NCI-H1105 treated with DMSO at 0.1 percent for 48 hours (cell line): ENCODE results near the gene PPP2R3A.
"Not testable (repeated sequence)": the region's sequence is repeated elsewhere in the genome, so short reads cannot be mapped to it uniquely, and the experiment has no call there.

ENCODE experiments used
- DNase-seq: peaks from one replicate; lab custom pipeline; 2025; lab: John Stamatoyannopoulos, UW

Gene PPP2R3A

DNA sequence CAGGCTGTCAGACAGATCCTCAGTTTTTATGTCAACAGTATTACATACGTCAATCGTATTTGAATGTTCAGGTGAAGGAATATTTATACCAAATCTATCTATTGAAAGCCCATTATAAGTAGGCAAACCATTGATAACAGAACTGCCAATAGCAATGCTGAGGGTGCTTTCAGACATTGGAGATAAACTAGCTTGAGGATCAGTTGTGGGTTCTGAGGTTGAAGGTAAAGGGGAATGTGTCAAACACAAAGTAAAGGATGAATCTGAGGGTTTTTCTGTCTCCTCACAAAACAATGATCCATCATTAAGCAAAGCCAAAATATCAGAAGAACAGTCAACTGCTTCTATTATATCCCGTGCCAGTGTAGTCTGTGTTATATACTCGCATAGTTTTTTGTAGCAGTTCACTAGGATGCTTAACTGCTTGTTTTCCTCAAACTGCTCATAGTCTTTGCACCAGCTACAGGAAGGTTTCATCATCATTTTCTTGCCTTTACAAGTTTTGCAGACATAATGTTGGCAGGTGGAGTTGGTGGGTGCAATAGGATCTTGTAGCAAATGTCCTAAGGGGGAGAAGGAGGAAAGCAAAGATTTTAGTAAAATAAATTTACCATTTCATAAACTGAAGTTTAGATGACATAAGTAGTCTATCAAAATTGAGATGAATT is 186.8 kb downstream of the PPP2R3A start:
- no peak for DNase-seq

GRCh38 chr3:136152963-136153362 is 187.4 kb downstream of the PPP2R3A start:
- DNase-seq = no peak

- DNase-seq = no peak
These were observed 196.0 kb downstream of the PPP2R3A start for GRCh38 chr3:136161516-136161915.

GRCh38 chr3:136162322-136162721 is 196.8 kb downstream of the PPP2R3A start:
- DNase-seq = no peak

GRCh38 chr3:136163607-136164006 is 198.1 kb downstream of the PPP2R3A start:
- DNase-seq = not testable (repeated sequence)

DNA sequence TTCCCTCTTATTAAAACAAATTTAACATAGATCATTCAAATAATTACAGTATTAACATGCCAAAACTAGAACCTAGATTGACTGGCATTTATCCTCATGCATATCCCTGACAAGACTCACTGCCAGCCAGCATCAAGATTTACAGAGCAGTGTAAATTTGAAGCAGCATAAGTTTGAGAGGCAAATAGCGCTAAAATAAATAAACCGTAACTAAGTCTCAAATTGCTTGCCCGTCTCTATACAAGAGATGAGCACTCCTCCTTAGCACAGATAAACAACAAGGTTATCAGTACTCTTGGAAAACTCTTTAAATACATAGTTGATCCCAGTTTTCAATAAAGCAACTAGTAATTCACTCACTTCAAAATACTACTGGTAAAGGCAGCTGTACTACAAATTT is 201.0 kb downstream of the PPP2R3A start:
- peak; percentile 59 for DNase-seq

- not testable (repeated sequence) for DNase-seq
These were observed 202.7 kb downstream of the PPP2R3A start for GRCh38 chr3:136168236-136168635.

- no peak for DNase-seq
These were observed 205.6 kb downstream of the PPP2R3A start for GRCh38 chr3:136171097-136171542.

- DNase-seq = no peak
These were observed 208.5 kb downstream of the PPP2R3A start for GRCh38 chr3:136173939-136174490.

GRCh38 chr3:136177876-136178275 is 212.3 kb downstream of the PPP2R3A start:
- no peak for DNase-seq

GRCh38 chr3:136181741-136182140 is 216.2 kb downstream of the PPP2R3A start:
- DNase-seq = no peak

DNA sequence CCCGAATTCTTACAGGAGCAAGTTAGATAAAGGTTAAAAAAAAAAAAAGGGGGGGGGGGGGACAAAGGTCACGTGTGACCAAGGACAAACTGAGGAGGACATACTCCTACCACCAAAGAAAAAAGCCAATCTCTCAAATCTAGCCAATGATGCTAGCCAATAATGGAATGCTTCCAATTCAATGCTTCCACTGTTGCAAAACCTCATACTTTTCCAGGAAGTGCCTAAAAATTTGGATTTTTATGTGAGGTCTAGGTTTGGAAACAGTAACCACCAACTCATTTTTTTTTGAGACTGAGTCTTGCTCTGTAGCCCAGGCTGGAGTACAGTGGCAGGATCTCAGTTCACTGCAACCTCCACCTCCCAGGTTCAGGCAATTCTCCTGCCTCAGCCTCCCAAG is 219.2 kb downstream of the PPP2R3A start:
- no peak for DNase-seq

DNA sequence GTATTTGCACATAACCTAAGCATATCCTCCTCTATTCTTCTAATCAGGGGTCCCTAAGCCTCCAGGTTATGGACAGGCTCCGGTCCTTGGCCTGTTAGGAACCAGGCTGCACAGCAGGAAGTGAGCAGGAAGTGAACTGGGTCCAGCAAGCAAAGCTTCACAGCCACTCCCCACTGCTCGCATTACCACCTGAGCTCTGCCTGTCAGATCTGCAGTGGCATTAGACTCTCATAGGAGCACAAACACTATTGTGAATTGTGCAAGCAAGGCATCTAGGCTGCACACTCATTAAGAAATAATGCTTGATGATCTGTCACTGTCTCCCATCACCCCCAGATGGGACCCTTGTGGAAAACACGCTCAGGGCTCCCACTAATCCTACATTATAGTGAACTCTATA is 220.8 kb downstream of the PPP2R3A start:
- DNase-seq = no peak

- DNase-seq = no peak
These were observed 221.3 kb downstream of the PPP2R3A start for GRCh38 chr3:136186846-136187245.

DNA sequence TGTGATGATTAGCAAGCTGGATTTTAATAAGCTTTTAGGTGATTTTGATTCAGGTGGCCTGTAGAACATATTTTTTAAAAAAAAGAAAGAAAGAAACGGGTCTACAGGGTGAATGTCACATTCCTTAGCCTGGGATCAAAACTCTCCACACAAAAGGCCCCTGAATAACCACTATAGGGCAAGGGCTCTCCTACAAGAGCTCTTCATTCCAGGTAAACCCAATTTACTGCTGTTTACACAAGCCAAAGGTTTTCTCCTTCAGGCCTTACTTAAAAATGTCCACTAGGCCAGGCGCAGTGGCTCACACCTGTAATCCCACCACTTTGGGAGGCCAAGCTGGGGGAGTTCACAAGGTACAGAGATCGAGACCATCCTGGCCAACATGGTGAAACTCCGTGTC is 222.3 kb downstream of the PPP2R3A start:
- DNase-seq = no peak

GRCh38 chr3:136189043-136189442 is 223.5 kb downstream of the PPP2R3A start:
- no peak for DNase-seq

DNA sequence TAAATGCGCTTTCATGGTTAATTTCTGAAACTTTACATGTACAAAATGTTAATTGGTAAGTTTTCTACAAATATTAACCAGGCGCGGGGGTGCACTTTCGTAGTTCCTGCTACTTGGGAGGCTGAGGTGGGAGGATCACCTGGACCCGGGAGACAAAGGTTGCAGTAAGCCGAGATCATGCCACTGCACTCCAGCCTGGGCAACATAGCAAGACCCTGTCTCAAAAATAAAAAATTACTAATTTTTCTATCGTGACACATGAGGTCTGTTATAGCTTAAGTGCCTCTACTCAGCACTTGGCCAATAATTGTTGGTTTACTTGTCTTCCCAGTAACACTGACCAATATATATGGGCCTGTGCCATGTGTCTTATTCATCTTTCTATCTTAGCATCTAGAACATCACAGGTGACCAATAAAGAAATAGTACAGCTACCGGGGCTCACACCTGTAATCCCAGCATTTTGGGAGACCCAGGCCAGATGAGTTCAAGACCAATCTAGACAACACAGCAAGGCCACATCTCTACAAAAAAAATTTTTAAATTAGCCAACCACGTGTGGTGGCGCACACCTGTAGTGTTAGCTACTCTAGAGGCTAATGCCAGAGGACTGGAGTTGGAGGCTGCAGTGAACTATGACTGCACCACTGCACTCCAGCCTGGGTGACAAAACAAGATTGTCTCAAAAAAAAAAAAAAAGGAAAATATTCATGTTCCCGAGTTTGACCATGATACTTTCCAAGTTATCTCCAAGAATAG is 224.5 kb downstream of the PPP2R3A start:
- no peak for DNase-seq

DNA sequence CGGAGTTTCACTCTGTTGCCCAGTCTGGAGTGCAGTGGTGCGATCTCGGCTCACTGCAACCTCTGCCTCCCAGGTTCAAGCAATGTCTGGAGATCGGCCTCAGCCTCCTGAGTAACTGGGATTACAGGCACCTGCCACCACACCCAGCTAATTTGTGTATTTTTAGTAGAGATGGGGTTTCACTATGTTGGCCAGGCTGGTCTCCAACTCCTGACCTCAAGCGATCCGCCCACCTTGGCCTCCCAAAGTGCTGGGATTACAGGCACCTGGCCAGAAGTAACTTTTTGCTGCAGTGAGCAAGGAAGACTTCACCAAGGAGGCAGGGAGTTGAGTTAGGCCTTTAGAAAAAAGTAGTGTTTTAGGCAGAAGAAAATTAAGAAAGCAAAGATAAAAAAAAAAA is 226.7 kb downstream of the PPP2R3A start:
- not testable (repeated sequence) for DNase-seq

DNA sequence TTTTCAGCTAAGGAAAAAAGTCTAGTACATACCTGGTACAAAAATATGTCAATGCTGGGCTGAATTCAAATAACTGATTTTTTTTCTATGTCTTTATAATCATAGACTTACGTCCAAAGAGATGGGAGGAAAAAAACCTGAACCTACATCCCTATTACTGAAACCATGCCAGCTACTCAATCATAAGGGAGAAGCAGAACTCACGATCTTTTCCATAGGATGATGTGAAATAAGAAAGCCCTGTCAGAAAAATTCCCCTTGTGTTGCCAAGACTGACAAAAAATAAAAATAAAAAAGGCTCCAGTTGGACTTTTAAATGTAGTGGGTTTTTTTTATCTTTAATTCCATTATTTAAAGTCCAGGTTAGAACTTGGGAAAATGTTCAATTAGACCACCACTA is 227.3 kb downstream of the PPP2R3A start:
- DNase-seq = peak; percentile 38

GRCh38 chr3:136193278-136194054 is 227.9 kb downstream of the PPP2R3A start:
- peak; percentile 38 for DNase-seq

DNA sequence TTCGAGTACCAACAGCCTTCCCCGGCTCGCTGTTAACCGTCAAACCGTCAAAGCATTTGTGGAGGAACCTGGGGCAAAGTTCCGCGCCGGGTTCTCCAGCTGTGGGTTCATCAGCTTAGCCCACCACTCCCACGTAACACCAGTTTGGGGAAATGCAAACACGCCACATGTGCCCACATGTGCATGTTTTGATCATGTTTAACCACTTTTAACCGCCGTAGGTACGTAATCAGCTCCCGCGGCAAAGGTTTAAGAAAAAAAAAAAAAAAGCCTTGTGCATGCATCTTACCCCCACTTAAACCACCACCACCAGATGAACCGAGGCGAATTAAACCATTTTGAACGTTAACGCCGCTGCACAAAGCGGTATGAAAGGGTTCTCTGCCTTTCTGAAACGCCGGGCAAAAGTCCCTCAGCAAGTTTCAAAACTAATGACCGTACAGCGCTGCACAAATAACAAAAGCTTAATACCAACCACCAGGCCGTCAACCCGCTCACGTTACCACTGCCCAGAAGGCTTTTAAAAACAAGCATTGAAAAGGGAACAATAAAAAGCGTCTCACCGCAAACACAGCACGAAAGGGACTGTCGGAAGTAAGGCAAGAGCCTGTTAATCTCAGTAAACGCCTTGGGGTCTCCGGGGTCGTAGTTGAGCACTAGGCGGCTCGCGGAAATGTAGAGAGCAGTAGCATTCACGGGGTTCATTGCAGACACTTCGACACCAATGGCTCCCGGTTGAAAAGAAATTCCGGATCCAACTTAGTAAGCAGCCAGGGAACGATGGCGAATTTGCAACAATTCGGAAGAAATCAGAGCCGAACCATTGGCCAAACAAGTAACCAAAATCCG is 229.1 kb downstream of the PPP2R3A start:
- DNase-seq = peak; percentile 40
